Measurements from ENCODE around the gene RNF222.
A peak's percentile ranks its signal among the peaks of the same experiment; 100 is the strongest.

The RNF222 gene

DNA sequence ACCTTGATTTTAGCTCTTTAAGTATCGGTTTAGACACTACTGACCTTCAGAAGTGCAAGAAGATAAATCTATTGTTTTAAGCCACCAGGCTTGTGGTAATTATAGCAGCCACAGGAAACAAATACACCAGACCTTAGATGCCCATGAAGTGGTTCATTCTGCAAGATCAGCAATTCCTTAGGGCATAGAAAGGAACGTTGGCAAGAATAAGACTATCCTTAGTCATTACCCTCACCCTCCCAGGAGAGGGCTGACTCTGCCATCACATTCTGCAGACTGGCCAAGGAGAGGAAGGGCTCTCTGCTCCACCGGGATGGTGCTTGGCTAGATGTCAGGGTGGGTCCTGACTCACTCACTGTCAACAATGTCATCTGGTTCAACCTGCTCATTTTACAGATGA, 23.9 kb upstream of the RNF222 start:
- Mint-ChIP-seq H3K4me3 (no peak overlapping the region), H3K27ac (no peak overlapping the region), H3K9me3 (no peaks in the 10 kb centered on the region), H3K36me3 (ENCODE audit: low read depth) (no peaks in the 10 kb centered on the region), H3K27me3 (ENCODE audit: low read depth) (peaks cover 63% of the 10 kb centered on the region), H3K4me1 (ENCODE audit: low read depth) (no peaks in the 10 kb centered on the region)
- no peak for DNase-seq (ENCODE audit: low spot score)

DNA sequence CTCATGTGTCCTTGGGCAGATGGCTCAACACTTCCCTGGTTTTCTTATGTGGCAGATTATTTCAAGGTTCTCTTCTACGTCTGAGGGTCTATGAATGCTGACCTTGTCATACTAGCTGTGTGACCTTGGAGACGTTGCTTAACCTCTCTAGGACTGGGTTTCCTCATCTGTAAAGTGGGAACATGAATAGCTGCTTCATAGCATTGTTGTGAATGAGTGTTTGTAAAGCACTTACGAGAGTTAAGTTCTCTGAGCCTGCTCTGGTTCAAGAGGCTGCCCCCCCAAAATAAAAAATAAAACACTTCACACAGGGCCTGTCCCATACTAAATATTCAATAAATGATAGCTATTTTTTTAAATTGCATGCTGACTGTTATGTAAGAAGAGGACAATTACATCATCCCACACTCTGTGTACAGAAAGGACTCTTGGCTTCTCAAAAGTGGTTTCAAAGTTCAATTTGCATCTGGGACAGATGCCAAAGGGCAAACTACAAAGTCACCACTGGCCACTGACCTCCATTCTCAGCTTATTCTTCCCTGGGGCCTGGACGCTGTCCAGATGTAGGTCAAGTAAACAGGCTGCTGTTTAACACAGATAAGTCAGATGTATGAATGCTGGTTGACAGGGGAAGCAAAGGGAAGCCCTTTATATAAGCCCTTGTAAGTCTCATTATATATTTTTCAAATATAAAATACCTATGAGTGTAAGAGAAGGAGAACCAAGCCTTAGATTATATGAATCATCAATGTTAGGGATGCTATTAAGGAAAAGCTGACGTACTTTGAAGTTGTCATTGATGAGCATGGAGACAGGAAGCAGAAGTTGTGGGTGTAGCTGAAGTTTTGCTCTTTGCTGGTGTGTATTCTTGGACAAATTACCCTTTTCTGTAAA, 22.7 kb upstream of the RNF222 start:
- Mint-ChIP-seq H3K9me3 (no peaks in the 10 kb centered on the region), H3K4me1 (ENCODE audit: low read depth) (no peaks in the 10 kb centered on the region), H3K4me3 (no peak overlapping the region), H3K36me3 (ENCODE audit: low read depth) (no peaks in the 10 kb centered on the region), H3K27ac (no peak overlapping the region), H3K27me3 (ENCODE audit: low read depth) (peaks cover 73% of the 10 kb centered on the region)
- no peak for DNase-seq (ENCODE audit: low spot score)

DNA sequence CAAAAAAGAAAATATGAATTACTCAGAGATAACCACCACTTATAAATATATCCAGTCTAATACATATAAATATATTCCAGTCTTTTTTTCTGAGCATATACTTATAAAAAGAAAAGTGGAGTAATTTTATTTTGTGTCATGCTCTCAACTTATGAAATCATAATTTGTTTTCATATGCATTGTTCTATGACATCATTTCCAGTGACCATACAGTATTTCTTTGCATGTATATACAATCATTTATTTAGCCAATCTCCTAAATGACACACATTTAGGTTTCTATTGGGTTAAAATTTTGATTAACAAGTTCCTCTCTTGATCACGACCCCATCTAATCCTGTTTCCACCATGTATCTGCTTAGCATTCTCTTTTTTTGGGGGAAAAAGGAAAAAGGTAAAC, 21.7 kb upstream of the RNF222 start:
- no peak overlapping the region for H3K27ac Mint-ChIP-seq
- no peak overlapping the region for H3K4me3 Mint-ChIP-seq
- no peaks in the 10 kb centered on the region for H3K36me3 Mint-ChIP-seq (ENCODE audit: low read depth)
- no peaks in the 10 kb centered on the region for H3K4me1 Mint-ChIP-seq (ENCODE audit: low read depth)
- H3K27me3 Mint-ChIP-seq (ENCODE audit: low read depth) = peaks cover 77% of the 10 kb centered on the region
- H3K9me3 Mint-ChIP-seq = no peaks in the 10 kb centered on the region
- DNase-seq (ENCODE audit: low spot score) = no peak

DNA sequence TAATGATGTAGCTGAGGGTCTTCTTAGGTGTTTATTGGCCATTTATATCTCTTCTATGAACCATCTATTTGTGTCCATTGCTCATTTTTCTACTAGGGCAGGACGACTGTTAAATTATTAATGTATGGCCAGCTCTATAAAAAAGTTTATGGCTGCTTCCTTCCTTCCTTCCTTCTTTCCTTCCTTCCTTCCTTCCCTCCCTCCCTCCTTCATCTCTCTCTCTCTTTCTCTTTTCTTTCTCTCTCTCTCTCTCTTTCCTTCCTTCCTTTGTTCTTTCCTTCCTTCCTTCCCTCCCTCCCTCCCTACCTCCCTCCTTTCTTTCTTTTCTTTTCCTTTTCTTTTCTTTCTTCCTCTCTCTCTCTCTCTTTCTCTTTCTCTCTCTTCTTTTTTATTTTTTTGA, 20.8 kb upstream of the RNF222 start:
- no peaks in the 10 kb centered on the region for H3K36me3 Mint-ChIP-seq (ENCODE audit: low read depth)
- no peak for DNase-seq (ENCODE audit: low spot score)
- no peak overlapping the region for H3K4me3 Mint-ChIP-seq
- H3K27ac Mint-ChIP-seq = no peak overlapping the region
- no peaks in the 10 kb centered on the region for H3K9me3 Mint-ChIP-seq
- peaks cover 2% of the 10 kb centered on the region for H3K4me1 Mint-ChIP-seq (ENCODE audit: low read depth)
- H3K27me3 Mint-ChIP-seq (ENCODE audit: low read depth) = peaks cover 78% of the 10 kb centered on the region

DNA sequence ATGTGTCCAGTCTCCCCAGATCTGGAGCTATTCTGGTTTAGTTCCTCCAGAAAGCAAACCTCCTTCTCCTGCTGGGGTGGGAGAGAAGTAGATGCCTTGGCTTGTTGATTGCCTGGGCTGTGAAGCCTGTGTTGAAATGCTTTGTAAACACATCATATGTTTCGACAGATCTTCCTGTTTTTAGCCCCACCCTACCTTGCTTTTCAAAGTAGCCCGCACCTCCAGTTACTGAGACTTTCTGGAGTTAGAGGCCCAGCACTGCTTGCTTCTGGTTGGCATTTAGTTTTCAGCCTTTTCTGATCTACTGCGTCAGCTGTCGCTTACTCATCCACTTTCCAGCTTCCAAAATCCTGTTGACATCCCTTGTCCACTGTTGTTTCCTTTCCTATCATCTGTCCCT, 20.2 kb upstream of the RNF222 start:
- Mint-ChIP-seq H3K4me3 (no peak overlapping the region), H3K27ac (no peak overlapping the region), H3K36me3 (ENCODE audit: low read depth) (no peaks in the 10 kb centered on the region)

DNA sequence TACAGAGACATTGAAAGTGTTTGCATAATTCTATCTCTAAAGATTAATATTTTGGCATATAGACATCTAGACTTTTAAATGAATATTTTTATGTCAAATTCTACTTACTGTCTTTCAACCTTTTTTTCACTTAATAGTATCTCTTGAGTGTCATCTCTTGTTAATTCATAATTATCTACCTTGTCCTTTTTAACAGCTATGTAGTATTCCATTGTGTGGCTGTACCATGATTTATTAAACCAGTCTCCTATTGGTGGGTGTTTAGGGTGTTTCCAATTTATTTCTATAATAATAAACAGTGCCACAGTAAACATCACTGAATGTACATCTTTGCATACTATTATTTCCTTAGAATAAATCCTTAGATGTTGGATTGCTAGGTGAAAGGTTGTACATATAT, 16.3 kb upstream of the RNF222 start:
- H3K27ac Mint-ChIP-seq = no peak overlapping the region
- H3K9me3 Mint-ChIP-seq = no peaks in the 10 kb centered on the region
- no peak for DNase-seq (ENCODE audit: low spot score)
- peaks cover 72% of the 10 kb centered on the region for H3K27me3 Mint-ChIP-seq (ENCODE audit: low read depth)
- no peak overlapping the region for H3K4me3 Mint-ChIP-seq
- H3K36me3 Mint-ChIP-seq (ENCODE audit: low read depth) = no peaks in the 10 kb centered on the region
- H3K4me1 Mint-ChIP-seq (ENCODE audit: low read depth) = peaks cover 15% of the 10 kb centered on the region

More for the DNA sequence above, 20.2 kb upstream of the RNF222 start:
- Mint-ChIP-seq H3K4me1 (ENCODE audit: low read depth) (peaks cover 7% of the 10 kb centered on the region), H3K27me3 (ENCODE audit: low read depth) (peaks cover 81% of the 10 kb centered on the region), H3K9me3 (no peaks in the 10 kb centered on the region)
- no peak for DNase-seq (ENCODE audit: low spot score)

DNA sequence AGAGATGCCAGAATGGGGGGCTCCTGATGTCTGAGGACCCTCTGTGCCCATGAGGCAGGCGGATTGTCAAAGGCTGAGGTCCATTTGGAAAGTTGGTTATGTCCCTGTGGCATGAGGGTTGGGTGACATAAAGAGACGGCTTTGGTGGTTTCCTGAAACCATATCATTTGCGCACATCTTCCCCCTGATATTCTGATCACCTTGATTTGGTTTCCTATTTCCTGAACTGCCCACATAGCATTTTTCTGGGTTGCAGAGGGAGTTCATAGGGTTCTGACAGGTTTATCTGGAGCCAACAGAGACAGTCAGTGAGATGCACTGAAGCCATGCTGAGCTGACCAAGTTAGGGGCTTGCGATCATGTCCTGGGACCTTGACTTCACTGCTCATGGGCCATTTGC, 15.7 kb upstream of the RNF222 start:
- H3K27me3 Mint-ChIP-seq (ENCODE audit: low read depth) = peaks cover 66% of the 10 kb centered on the region
- no peak overlapping the region for H3K4me3 Mint-ChIP-seq
- H3K27ac Mint-ChIP-seq = no peak overlapping the region

DNA sequence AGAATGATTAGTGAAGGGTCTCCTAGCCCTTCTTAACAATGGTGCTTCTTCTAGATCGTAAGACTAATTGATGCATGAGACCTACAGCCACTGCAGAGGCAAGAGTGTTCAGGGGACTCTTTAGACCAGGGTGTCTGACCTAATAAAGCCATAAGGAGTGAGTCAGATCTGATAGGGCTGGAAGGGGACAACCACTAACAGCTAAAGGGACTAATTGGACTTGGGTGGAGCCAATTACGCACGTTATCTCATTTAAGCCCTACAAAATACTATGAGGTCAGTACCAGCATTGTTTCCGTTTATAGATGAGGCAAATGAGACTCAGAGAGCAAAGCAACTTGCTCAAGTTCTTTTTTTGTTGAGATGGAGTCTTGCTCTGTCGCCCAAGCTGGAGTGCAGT, 14.5 kb upstream of the RNF222 start:
- Mint-ChIP-seq H3K9me3 (no peaks in the 10 kb centered on the region), H3K27ac (no peak overlapping the region), H3K4me3 (no peak overlapping the region), H3K36me3 (ENCODE audit: low read depth) (no peaks in the 10 kb centered on the region), H3K4me1 (ENCODE audit: low read depth) (peaks cover 16% of the 10 kb centered on the region), H3K27me3 (ENCODE audit: low read depth) (peaks cover 56% of the 10 kb centered on the region)
- no peak for DNase-seq (ENCODE audit: low spot score)

More for the DNA sequence above, 15.7 kb upstream of the RNF222 start:
- DNase-seq (ENCODE audit: low spot score) = no peak
- Mint-ChIP-seq H3K36me3 (ENCODE audit: low read depth) (no peaks in the 10 kb centered on the region), H3K9me3 (no peaks in the 10 kb centered on the region), H3K4me1 (ENCODE audit: low read depth) (peaks cover 15% of the 10 kb centered on the region)

DNA sequence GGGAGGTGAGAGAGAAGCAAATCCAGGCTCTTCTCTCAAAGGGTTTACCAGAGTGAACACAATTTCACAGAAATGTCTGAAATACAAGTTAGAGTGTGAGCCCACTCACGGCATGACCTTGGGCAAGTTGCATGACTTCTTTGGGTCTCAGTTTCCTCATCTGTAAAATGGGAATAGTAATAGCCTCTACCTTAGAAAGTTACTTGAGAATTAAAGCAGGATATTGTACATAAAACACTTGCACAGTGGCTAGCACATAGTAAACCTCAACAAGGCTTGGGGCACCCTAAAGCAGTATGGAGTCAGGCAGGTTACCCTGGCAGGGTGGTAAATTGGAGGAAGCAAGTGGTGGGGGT, 13.2 kb upstream of the RNF222 start:
- H3K9me3 Mint-ChIP-seq = no peaks in the 10 kb centered on the region
- no peaks in the 10 kb centered on the region for H3K36me3 Mint-ChIP-seq (ENCODE audit: low read depth)
- peaks cover 44% of the 10 kb centered on the region for H3K27me3 Mint-ChIP-seq (ENCODE audit: low read depth)
- peaks cover 16% of the 10 kb centered on the region for H3K4me1 Mint-ChIP-seq (ENCODE audit: low read depth)
- H3K27ac Mint-ChIP-seq = no peak overlapping the region
- no peak overlapping the region for H3K4me3 Mint-ChIP-seq
- DNase-seq (ENCODE audit: low spot score) = no peak

DNA sequence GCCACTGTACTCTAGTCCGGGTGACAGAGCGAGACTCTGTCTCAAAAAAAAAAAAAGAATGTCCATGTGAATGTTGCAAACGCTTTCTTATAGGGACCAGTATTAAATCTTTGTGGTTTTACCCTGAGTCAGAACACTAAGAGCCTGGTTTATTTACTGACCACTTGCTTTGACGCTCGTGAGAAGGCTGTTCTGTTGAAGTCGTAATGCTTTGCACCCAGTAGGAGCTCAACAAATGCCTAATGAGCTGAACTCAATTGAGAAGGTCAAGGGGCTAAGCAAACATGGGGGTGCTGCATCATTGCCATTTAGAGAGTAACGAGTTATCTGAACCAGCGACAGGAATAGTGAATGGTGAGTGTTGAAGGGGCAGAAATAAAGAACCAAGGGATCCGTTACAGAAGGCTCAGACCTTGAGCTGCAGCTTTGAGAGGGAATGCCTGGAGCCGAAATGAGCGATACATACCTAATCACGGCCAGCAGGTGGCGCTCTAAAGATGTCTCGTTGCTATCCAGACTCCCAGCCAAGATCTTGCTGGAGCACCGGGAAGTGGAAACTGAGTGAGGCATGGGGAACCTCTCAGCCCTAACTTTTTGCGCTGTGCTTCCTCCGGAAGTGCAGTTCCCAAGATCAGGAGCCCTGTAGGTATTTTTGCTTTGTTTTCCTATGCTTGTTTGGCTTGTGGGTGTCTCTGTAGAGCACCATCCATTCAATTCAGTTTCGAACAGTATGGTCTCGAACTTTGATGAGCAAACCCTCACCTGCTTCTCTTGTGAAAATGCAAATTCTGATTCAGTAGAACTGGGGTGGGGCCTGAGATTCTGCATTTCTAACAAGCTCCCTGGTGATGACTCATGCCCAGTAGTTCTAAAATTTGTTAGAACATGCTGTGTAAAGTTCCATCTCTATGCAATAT, 12.6 kb upstream of the RNF222 start:
- Mint-ChIP-seq H3K9me3 (no peaks in the 10 kb centered on the region), H3K36me3 (ENCODE audit: low read depth) (no peaks in the 10 kb centered on the region), H3K27ac (no peak overlapping the region), H3K4me1 (ENCODE audit: low read depth) (peaks cover 16% of the 10 kb centered on the region), H3K4me3 (no peak overlapping the region), H3K27me3 (ENCODE audit: low read depth) (peaks cover 41% of the 10 kb centered on the region)
- peak; percentile 61 for DNase-seq (ENCODE audit: low spot score)

DNA sequence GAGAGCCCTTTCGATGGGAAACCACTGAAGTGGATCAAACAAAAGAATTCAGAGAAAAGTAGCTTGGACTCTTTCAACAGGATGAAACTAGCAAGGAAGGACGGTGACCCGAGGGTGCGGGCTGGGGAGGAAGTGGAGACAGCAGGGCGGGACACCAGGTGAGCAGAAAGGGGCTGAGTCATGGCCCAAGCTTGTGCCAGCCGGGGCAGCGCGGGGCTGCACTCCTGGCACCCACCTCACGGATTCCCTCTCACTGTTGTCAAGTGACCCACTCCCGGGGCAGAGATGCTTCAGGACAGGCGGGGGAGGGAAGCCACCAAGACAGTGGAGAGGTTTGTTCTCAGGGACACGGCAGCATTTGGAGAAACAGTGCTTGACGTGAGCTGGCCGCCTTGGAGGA, 10.7 kb upstream of the RNF222 start:
- Mint-ChIP-seq H3K4me3 (no peak overlapping the region), H3K27me3 (ENCODE audit: low read depth) (peaks cover 33% of the 10 kb centered on the region), H3K27ac (no peak overlapping the region), H3K4me1 (ENCODE audit: low read depth) (peaks cover 14% of the 10 kb centered on the region), H3K36me3 (ENCODE audit: low read depth) (no peaks in the 10 kb centered on the region), H3K9me3 (no peaks in the 10 kb centered on the region)
- no peak for DNase-seq (ENCODE audit: low spot score)

DNA sequence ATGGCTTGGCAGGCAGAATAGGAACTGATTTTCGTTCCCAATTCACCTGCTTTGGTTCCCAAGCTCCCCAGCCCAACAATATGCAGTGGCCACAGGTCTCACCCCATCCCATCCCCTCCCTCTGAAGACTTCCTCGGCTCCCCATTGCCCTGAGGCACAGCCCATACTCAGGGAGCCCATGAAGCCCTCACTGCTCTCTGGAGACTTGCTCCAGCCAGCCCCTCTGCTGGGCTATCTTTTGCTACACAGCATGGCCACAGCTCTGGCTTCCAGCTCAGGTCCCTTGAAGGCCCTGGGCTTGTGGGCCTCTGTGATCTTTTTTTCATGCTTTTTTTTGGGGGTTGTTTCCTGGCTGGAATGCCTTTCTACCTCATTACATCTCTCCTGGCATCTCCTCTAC, 8.5 kb upstream of the RNF222 start:
- Mint-ChIP-seq H3K27me3 (ENCODE audit: low read depth) (peaks cover 14% of the 10 kb centered on the region), H3K4me1 (ENCODE audit: low read depth) (peaks cover 7% of the 10 kb centered on the region), H3K36me3 (ENCODE audit: low read depth) (no peaks in the 10 kb centered on the region), H3K27ac (no peak overlapping the region), H3K9me3 (no peaks in the 10 kb centered on the region), H3K4me3 (no peak overlapping the region)
- no peak for DNase-seq (ENCODE audit: low spot score)

DNA sequence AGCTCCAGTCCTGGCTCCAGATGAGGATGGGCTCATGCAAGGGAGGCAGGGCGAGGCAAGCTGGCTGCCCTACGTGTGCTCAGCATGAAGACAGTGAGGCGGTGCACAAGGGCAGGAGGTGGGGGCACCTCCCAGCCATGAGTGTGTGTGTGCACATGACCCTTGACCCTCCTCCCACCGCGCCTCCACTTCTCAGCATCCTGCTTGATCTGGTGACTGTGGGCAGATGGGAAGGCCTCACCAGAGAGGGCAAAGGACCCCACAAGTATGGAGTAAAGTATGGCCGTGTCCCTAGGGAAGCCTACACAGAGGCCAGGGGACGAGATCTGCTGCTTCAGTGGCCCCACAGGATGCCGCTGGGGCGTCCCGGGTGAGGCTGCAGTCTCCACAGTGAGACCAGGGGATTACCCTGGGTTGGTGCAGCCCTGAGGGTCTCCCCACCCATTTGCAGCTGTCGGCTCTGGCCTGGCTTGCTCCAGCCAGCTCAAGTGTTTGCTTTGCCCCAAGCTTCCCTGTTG, 7.9 kb upstream of the RNF222 start:
- H3K9me3 Mint-ChIP-seq = no peaks in the 10 kb centered on the region

DNA sequence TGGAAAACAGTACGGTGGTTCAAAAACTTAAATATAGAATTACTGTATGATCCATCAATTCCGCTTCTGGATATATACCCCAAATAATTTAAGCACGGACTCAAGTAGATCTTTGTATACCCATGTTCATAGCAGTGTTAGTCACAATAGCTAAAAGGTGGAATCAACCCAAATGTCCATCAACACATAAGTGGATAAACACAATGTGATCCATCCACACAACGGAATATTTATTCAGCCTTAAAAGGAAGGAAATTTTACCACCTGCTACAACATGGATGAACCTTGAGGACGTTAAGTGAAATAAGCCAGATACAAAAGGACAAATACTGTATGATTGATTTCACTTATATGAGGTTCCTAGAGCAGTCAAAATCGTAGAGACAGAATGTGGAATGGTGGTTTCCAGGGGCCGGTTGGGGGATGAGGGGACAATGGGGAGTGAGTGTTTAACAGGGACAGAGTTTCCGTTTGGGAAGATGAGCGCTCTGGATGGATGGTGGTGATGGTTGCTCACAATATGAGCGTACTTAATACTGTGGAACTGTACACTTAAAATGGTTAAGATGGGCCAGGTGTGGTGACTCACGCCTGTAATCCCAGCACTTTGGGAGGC, 5.4 kb upstream of the RNF222 start:
- Mint-ChIP-seq H3K4me1 (ENCODE audit: low read depth) (no peaks in the 10 kb centered on the region), H3K36me3 (ENCODE audit: low read depth) (no peaks in the 10 kb centered on the region), H3K9me3 (no peaks in the 10 kb centered on the region), H3K27me3 (ENCODE audit: low read depth) (peaks cover 11% of the 10 kb centered on the region), H3K4me3 (no peak overlapping the region), H3K27ac (no peak overlapping the region)
- no peak for DNase-seq (ENCODE audit: low spot score)

More for the DNA sequence above, 7.9 kb upstream of the RNF222 start:
- Mint-ChIP-seq H3K27ac (no peak overlapping the region), H3K36me3 (ENCODE audit: low read depth) (no peaks in the 10 kb centered on the region), H3K4me3 (no peak overlapping the region), H3K27me3 (ENCODE audit: low read depth) (peaks cover 8% of the 10 kb centered on the region), H3K4me1 (ENCODE audit: low read depth) (peaks cover 7% of the 10 kb centered on the region)
- DNase-seq (ENCODE audit: low spot score) = no peak

Measured in T-helper 2 cell treated with Interferon-gamma antibody and Interleukin-4, amounts not matched to agents 5 μg/mL and 100 μg/mL, for 36 hours (primary cell).